HG03135 (cell line): ENCODE measurements around the gene KLHL25.
A peak's percentile ranks its signal among the peaks of the same experiment; 100 is the strongest.
"Not testable (repeated sequence)": the region's sequence is repeated elsewhere in the genome, so short reads cannot be mapped to it uniquely, and the experiment has no call there.

Experiments used
- ATAC-seq: cut with Tn5 transposase; IDR thresholded peaks from one replicate; pipeline ENCODE4 v1.9.1; 2021; ENCODE audit warnings: mild to moderate bottlenecking, moderate library complexity; ENCODE audit not compliant: unreplicated experiment

KLHL25 gene

GRCh38 chr15:85794598-85795336 lies at the start of gene KLHL25:
KLHL25 (minus strand) TSS chr15:85794925; CDS start chr15:85769810, 25,115 bp downstream.
- peak; percentile 99 for ATAC-seq

- ATAC-seq = no peak
These were observed 46.1 kb upstream of the KLHL25 start for GRCh38 chr15:85840802-85841152.

GRCh38 chr15:85840079-85840801 lies 45.5 kb upstream of the KLHL25 start:
- ATAC-seq = peak; percentile 87

- ATAC-seq = no peak
These were observed 44.9 kb upstream of the KLHL25 start for GRCh38 chr15:85839643-85840042.

GRCh38 chr15:85838655-85839054 lies 43.9 kb upstream of the KLHL25 start:
- ATAC-seq = no peak

GRCh38 chr15:85837881-85838280 lies 43.2 kb upstream of the KLHL25 start:
- no peak for ATAC-seq

GRCh38 chr15:85837011-85837433 lies 42.3 kb upstream of the KLHL25 start:
- ATAC-seq = no peak

- ATAC-seq = no peak
These were observed 39.9 kb upstream of the KLHL25 start for GRCh38 chr15:85834651-85835050.

GRCh38 chr15:85832394-85832793 lies 37.7 kb upstream of the KLHL25 start:
- no peak for ATAC-seq

- no peak for ATAC-seq
These were observed 36.8 kb upstream of the KLHL25 start for GRCh38 chr15:85831415-85832113.

- ATAC-seq = not testable (repeated sequence)
These were observed 35.0 kb upstream of the KLHL25 start for GRCh38 chr15:85829754-85830153.

- no peak for ATAC-seq
These were observed 34.1 kb upstream of the KLHL25 start for GRCh38 chr15:85828874-85829273.

- ATAC-seq = no peak
These were observed 33.4 kb upstream of the KLHL25 start for GRCh38 chr15:85828126-85828525.

- no peak for ATAC-seq
These were observed 32.2 kb upstream of the KLHL25 start for GRCh38 chr15:85826756-85827515.

GRCh38 chr15:85825719-85826118 lies 31.0 kb upstream of the KLHL25 start:
- no peak for ATAC-seq

GRCh38 chr15:85825118-85825517 lies 30.4 kb upstream of the KLHL25 start:
- no peak for ATAC-seq

GRCh38 chr15:85821545-85821944 lies 26.8 kb upstream of the KLHL25 start:
- ATAC-seq = no peak

- no peak for ATAC-seq
These were observed 25.2 kb upstream of the KLHL25 start for GRCh38 chr15:85819938-85820337.

GRCh38 chr15:85813234-85813633 lies 18.5 kb upstream of the KLHL25 start:
- ATAC-seq = no peak

- ATAC-seq = no peak
These were observed 15.3 kb upstream of the KLHL25 start for GRCh38 chr15:85810075-85810474.

GRCh38 chr15:85805420-85805819 lies 10.7 kb upstream of the KLHL25 start:
- no peak for ATAC-seq
